ENCODE measurements around the gene PTPRN2.

Gene PTPRN2

DNA sequence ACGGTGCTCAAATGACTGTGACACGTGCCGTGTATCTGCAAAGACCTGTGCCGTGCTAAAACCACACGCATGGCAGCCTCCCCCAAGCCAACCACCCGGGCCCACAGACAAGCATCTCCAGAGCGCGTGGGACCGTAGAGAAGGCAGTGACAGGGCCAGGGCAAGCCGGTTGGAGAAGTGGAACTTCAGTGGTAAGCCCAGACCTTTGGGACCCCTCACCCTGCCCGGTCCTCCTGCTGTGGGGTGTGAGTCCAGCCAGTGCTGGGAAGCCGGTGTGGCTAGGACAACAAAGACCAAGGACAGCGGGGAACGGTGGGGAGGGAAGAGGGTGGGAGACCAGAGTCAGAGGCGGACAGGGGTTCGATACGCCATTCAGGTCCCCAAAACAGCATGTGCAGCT is 774.6 kb downstream of the PTPRN2 start:
- no peak for DNase-seq (ENCODE audit: low read depth)

DNA sequence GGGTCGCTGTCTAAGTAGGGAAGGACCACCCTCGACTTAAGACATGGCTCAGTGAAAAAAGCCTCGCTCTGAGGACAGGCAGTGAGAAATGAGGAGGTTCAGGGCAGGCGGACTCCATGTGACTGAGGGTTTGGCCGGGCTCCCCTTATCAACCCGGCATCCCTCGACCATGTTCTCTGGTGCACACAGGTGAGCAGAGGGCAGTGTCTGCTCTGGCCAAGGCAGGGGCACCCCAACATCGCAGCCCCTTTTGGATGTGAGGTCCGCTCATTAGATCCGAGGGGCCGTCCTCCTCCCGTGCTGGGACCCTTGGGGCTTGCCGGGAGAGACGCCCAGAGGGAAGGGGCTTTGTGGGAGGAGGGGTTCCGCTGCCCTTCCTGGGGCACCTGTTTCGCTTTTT is 775.7 kb downstream of the PTPRN2 start:
- DNase-seq (ENCODE audit: low read depth), result no peak

- DNase-seq (ENCODE audit: low read depth), result no peak
Observed at GRCh38 chr7:157809863-157810851, 777.5 kb downstream of the PTPRN2 start.

DNA sequence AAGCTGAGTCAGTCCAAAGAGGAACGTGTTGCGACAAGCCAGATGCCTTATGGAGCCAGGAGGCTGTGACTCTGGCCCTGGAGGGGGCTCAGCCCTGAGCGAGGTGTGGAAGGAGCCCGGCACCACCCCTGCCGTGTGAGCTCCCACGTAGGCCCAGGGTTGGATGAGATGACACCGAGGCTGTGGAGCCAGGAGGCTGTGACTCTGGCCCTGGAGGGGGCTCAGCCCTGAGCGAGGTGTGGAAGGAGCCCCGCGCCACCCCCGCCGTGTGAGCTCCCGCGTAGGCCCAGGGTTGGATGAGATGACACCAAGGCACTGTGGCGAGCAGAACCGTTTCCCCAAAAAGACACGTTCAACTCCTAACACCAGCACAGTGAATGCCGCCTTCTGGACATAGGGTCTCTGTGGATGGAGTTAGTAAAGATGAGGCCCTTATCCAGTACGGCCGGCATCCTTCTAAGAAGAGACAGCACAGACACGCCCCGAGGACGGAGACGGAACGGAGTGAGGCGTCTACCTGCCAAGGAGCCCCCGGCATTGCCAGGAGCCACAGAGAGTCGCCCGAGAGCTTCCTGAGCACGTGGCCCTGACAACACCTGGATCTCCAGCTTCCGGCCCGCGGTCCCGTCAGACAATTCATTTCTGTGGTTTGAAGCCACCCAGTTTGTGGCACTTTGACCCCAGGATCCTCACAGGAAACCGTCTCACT is 778.3 kb downstream of the PTPRN2 start:
- no peak for DNase-seq (ENCODE audit: low read depth)

DNA sequence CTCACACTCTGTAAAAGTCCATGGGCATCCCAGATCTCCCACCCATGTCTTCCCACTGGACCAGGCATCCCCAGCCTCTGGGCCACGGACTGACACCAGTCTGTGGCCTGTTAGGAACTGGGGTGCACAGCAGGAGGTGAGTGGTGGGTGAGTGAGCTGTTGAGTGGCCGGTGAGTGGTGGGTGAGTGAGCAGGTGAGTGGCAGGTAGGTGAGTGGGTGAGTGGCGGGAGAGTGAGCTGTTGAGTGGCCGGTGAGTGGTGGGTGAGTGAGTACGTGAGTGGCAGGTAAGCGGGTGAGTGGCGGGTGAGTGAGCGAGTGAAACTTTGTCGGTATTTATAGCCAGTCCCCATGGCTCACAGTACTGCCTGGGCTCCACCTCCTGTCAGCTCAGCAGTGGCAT is 779.6 kb downstream of the PTPRN2 start:
- no peak for DNase-seq (ENCODE audit: low read depth)

- no peak for DNase-seq (ENCODE audit: low read depth)
Observed at GRCh38 chr7:157807510-157807909, 780.1 kb downstream of the PTPRN2 start.

- no peak for DNase-seq (ENCODE audit: low read depth)
Observed at GRCh38 chr7:157806711-157807110, 780.9 kb downstream of the PTPRN2 start.

GRCh38 chr7:157805713-157806112 is 781.9 kb downstream of the PTPRN2 start:
- no peak for DNase-seq (ENCODE audit: low read depth)

- no peak for DNase-seq (ENCODE audit: low read depth)
Observed at GRCh38 chr7:157803906-157804305, 783.7 kb downstream of the PTPRN2 start.

DNA sequence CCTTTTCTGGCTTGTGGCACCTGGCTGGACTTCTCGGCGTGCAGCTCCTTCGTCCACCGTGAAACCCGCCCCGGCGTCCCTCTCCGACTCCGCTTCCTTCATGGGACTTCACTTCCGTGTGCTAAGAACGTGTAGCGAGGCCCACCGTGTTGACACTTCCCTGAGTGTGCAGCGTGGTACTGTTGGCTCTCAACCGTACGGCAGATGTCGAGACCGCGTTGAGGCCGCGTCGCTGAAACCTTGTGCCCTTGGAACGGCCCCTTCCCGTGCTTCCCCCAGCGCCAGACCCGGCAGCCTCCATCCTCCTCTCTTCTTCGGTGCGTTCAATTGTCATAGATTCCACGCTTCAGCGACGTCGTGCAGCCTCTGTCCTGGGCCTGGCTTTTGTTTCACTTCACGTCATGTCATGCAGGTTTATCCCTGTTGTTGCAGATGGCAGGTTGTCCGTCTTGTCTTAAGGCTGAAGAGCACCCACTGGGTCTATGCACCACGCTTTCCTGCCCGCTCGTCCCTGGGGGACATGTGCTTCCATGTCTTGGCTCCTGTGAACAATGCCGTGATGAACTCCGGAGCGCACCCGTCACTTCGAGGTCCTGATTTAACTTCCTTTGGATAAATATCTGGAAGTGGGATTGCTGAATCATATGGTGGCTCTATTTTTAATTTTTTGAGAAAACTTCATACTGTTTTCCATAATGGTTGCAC is 785.5 kb downstream of the PTPRN2 start:
- DNase-seq (ENCODE audit: low read depth), result no peak

DNA sequence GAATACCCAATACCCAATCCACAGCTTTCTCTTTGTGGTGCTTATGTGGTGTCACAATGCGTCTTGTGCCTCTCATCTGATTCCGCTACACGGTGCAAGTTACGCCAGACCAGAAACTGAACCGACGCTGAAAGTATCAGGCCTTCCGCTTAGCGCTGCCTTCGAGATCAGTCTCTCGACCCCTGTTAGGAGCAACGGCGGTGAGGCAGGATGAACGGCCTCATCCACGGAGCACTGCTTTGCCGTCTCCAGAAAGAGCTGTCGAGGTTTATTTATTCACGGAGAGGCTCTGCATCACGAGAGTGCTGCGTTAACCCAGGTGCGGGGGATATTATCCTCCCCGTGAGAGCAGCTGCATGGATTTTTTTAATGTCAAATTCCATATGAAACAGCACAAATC is 786.5 kb downstream of the PTPRN2 start:
- DNase-seq (ENCODE audit: low read depth), result no peak

GRCh38 chr7:157800281-157800680 is 787.3 kb downstream of the PTPRN2 start:
- DNase-seq (ENCODE audit: low read depth), result no peak

GRCh38 chr7:157799076-157799685 is 788.4 kb downstream of the PTPRN2 start:
- no peak for DNase-seq (ENCODE audit: low read depth)

DNA sequence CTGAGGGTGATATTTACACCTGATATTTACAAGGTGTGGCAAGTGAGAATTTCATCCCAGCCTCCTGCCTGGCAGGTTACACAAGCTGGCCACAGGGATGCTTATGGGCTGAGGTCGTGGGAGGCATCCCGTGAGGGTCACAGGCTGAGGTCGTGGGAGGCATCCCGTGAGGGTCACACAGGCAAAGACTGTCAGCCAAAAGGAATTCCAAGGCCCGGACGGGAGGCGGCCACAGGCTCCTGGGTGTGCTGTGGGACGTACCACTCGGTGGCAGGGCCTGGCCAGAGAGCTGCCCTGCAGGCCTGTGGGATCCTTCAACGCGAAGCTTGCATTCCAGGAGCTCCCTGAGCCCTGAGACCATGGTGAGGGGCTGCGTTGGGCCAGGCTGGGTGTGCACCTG is 790.3 kb downstream of the PTPRN2 start:
- DNase-seq (ENCODE audit: low read depth), result no peak

DNA sequence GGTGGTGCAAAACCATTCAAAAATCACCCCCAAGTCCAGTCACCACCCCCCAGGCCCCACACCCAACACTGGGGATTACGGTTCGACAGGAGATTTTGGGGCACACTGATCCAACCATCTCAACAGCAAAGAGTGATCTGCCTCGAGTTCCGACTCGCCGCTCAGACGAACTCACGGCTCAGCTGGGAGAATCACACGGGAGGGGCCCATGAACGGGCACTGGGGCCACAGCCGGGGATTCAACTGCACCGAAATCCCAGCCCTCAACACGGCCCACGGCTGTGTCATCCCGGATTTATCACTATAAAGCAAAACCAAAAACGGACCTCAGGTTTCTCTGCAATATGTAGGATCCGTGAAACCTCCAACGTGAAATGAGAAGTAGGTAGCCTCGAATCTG is 790.8 kb downstream of the PTPRN2 start:
- no peak for DNase-seq (ENCODE audit: low read depth)

- DNase-seq (ENCODE audit: low read depth), result no peak
Observed at GRCh38 chr7:157795643-157796042, 792.0 kb downstream of the PTPRN2 start.

- DNase-seq (ENCODE audit: low read depth), result no peak
Observed at GRCh38 chr7:157795199-157795598, 792.4 kb downstream of the PTPRN2 start.

GRCh38 chr7:157794746-157795065 is 792.9 kb downstream of the PTPRN2 start:
- no peak for DNase-seq (ENCODE audit: low read depth)

DNA sequence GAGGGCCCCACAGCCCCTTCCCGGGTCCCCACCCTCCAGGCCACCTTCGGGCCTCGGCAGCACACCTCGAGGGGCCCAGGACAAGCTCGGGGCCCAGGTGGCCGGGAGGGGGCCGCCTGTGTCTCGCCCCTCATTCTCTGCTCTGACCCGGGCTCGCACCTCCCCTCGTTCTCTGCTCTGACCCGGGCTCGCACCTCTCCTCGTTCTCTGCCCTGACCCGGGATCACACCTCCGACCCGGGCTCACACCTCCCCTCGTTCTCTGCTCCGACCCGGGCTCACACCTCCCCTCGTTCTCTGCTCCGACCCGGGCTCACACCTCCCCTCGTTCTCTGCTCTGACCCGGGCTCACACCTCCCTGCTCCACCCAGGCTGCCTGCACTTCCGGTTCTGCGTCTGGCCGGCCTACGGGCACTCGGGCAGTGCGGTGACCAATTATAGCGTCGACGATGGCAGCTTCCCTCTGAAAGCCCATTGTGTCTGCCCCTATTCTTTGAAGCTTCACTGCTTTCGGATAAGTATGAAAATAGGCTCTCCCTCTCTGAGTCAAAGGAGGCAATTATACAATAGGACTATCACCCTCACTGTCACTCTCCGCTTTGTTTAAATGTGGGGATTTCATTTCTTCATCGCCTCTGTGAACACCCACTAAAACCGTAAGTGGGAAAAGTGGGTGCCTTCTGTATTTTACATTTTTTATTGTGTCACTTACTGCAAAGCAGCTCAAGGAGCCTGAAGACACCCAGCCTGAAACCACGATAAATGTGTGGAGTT is 793.5 kb downstream of the PTPRN2 start:
- DNase-seq (ENCODE audit: low read depth), result no peak

DNA sequence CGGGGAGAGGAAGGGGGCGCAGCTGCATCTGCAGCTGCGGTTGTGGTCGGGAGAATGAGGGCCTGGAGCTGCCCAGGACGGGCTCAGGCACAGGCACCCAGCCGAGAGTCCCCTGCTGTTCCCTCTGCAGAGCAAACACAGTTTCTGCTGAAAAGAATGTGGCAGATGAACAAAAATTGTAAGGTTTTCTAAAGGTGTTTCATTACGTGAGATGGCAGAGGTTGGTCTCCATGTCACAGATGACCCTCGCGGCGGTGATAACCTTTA is 794.6 kb downstream of the PTPRN2 start:
- DNase-seq (ENCODE audit: low read depth), result no peak

DNA sequence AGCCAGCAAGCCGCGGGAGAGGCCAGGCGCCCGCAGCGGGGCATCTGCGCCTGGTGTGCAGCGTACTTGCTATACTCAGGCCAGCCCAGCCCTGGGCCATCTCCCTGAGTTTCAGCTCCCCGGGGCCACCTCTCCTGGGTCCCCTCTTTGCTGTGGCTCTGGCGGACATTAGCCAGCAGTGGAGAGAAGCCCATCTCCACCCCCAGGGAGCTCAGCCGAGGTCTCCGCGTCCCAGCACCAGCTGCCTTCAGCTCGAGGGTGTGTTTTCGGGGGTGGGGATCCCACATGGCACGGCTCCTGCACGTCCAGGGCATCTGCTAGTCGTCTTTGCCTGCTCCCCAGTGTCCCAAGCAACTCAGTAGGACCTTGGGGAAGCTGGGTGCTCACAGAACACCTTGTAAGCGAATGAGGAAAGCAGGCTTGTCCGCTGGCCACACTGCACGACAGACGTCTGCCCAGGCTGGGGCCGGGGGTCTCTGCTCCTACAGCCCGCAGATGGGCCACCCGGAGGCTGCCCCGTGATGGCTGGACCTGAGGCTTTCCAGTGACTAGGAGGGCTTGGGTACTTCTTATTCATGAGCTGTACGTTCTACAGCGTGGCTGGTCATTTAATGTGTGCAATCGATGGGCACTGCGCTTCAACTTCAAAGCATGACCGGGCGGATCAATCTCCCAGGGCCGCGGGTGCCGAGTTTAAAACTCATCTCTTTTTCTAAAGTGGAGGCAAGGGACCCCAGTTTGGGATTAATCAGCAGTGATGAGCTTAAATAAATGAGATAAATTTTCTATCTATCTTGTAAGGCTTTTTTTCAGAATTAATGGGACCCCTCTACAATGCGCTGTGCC is 795.2 kb downstream of the PTPRN2 start:
- DNase-seq (ENCODE audit: low read depth), result no peak

All from stimulated activated CD4-positive, alpha-beta T cell treated with anti-CD3 and anti-CD28 coated beads, Interleukin-2, amount 100 ng/mL, for 4 hours (primary cell).